Heart right ventricle (tissue), 16 donors: ENCODE data around the gene PREX1. TPM values are rescaled to one million over a fixed set of nuclear protein-coding genes. Genes with fewer than 3 reads are reported as not detected.

Experiments used
- ATAC-seq, 8 donors: fragments of 200-7000 bp; cut with Tn5 transposase; one replicate each; pipeline ENCODE4 v1.9.1; 2020; ENCODE audit warnings: mild to moderate bottlenecking in 8 of 8, moderate library complexity in 8 of 8, moderate number of reproducible peaks in 1 of 8
- DNase-seq, 2 donors: peaks; one replicate each; pipeline ENCODE4 v3.0.0-alpha.2; 2020
- H3K27ac ChIP-seq, 10 donors: fragments of 200-600 bp; sonication (generic) in 2 of 10; one replicate each; pipeline versions ENCODE4 v1.5.0 to v1.8.0; 2020 to 2022; ENCODE audit warnings: mild to moderate bottlenecking in 3 of 10
- H3K27me3 ChIP-seq, 7 donors: fragments of 200-600 bp; one replicate each; pipeline ENCODE4 v1.8.0; 2021 to 2022; ENCODE audit warnings: mild to moderate bottlenecking in 2 of 7
- H3K36me3 ChIP-seq, 9 donors: fragments of 200-600 bp; sonication (generic) in 1 of 9; one replicate each; pipeline versions ENCODE4 v1.5.0 to v1.8.0; 2020 to 2022; ENCODE audit warnings: mild to moderate bottlenecking in 2 of 9
- H3K4me1 ChIP-seq, 9 donors: fragments of 200-600 bp; sonication (generic) in 1 of 9; one replicate each; pipeline versions ENCODE4 v1.5.0 to v1.8.0; 2020 to 2022; ENCODE audit warnings: mild to moderate bottlenecking in 4 of 9
- H3K4me3 ChIP-seq, 10 donors: fragments of 200-600 bp; sonication (generic) in 2 of 10; one replicate each; pipeline versions ENCODE4 v1.5.0 to v1.8.0; 2020 to 2022; ENCODE audit warnings: mild to moderate bottlenecking in 7 of 10, moderate library complexity in 2 of 10
- H3K9me3 ChIP-seq, 11 donors: fragments of 200-600 bp in 10 of 11; sonication (generic) in 2 of 11; one replicate each; pipeline versions ENCODE4 v1.5.0 to v1.8.0; 2013 to 2022; ENCODE audit warnings: mild to moderate bottlenecking in 2 of 11, control low read depth in 1 of 11, moderate library complexity in 1 of 11
- WGBS, 2 donors: extraction: QIAGEN DNeasy Blood & Tissue Kit; methylation state at CpG; one replicate each; pipeline ENCODE4 v1.1.7; 2013; ENCODE audit warnings: inconsistent platforms in 1 of 2; 5-methylcytosine and 5-hydroxymethylcytosine counted together
- intact Hi-C, 10 donors: fragments of 100-400 bp; cut with DNase I; formaldehyde crosslinking; loops; one replicate each; pipeline versions ENCODE4 v1.11.1 to v1.14.2; 2022
- polyA plus RNA-seq, 2 donors: library from polyadenylated mRNA; stranded (reverse); fragments of 200-250 nt; gene quantifications; one replicate each; pipeline ENCODE4 v1.2.3, GENCODE V29; 2013
- total RNA-seq, 10 donors: library from RNA; stranded (reverse); fragmentation: NEBNext Ultra II Directional in 3 of 10; extraction: Animal tissue kit (Norgen Biotek cat#: 25700) in 3 of 10; gene quantifications; one replicate each; pipeline versions ENCODE4 v1.2.1 to v1.2.4, GENCODE V29; 2021 to 2023
- TF ChIP-seq, protein P1 (sequence below), 9 donors: fragments of 200-600 bp; sonication (generic) in 2 of 9; IDR thresholded peaks; one replicate each; pipeline versions ENCODE4 v1.5.0 to v1.8.0; 2021 to 2022; ENCODE audit warnings: antibody characterized with exemption in 9 of 9, mild to moderate bottlenecking in 5 of 9, moderate library complexity in 1 of 9
- donor health status: Arrhythmogenic right ventricular cardiomyopathy.
- donor health status: ischemic (EF 13 %, LVEDD 7.1; RV severe dilation, severe dysfunction).
- donor health status: healthy with polysubstance abuse.
- donor health status: DM: no; HTN: yes; CAD: no.
- donor health status: DM: no; HTN: no; CAD: no.
- donor health status: ischemic (EF 25% LVEDD 6.9; RV normal size, moderate dysfunction).
- donor health status: ischemic (EF 25% LVEDD 5.7; RV mildly dilated, moderate dysfunction).
- donor health status: healthy.
- donor health status: DM: yes; HTN: yes; CAD: no.
- donor health status: Ischemic cardiomyopathy.
- donor health status: ischemic (EF 35%, LVEDD 5.7; RV mildly dilated, moderate dysfunction).
- donor health status: nonischemic (EF 11% LVEDD 7.7; RV severe dilation, severe dysfunction).
- donor health status: DM: yes; HTN: yes; CAD: no.
- donor health status: PGD.
- donor health status: ischemic (EF 29% LVEDD 5.4; RV normal size, mild dysfunction).
- donor health status: nonischemic (EF 23%, LVEDD 6.1; RV moderate dilation, normal function).

PREX1 gene
- total and polyA plus RNA-seq, 12 donors = 4.6 to 23.4 (median 8.8) TPM

DNA sequence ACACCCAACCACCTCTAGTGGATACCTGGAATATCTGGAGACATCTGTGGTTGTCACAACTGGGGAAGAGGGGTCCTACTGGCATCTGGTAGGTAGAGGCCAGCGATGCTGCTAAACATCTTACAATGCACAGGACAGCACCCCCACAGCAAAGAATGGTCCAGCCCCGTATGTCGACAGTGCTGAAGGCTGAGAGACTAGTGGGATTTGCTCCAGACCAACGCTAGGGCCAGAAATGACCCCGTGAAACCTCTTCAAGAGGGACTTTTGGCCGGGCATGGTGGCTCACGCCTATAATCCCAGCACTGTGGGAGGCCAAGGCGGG lies 7.2 kb downstream of the PREX1 start:
- TF ChIP-seq, protein P1, sequence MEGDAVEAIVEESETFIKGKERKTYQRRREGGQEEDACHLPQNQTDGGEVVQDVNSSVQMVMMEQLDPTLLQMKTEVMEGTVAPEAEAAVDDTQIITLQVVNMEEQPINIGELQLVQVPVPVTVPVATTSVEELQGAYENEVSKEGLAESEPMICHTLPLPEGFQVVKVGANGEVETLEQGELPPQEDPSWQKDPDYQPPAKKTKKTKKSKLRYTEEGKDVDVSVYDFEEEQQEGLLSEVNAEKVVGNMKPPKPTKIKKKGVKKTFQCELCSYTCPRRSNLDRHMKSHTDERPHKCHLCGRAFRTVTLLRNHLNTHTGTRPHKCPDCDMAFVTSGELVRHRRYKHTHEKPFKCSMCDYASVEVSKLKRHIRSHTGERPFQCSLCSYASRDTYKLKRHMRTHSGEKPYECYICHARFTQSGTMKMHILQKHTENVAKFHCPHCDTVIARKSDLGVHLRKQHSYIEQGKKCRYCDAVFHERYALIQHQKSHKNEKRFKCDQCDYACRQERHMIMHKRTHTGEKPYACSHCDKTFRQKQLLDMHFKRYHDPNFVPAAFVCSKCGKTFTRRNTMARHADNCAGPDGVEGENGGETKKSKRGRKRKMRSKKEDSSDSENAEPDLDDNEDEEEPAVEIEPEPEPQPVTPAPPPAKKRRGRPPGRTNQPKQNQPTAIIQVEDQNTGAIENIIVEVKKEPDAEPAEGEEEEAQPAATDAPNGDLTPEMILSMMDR (IDR thresholded peaks at IDR 0.05) = no peak
- intact Hi-C loops = loop anchor here in 5 of 10 donors (5.0 to 10.0 kb wide), 4 partner anchors 66 to 166 kb away; no protein-coding TSS in a partner anchor
- DNase-seq (no peak), ATAC-seq (no peak)
- Histone ChIP-seq H3K36me3 (peaks cover 0 to 37% (median 0%) of the 10 kb centered on the region in 9 donors), H3K9me3 (no peaks in the 10 kb centered on the region), H3K27me3 (no peaks in the 10 kb centered on the region), H3K4me1 (peaks cover 0 to 100% (median 20%) of the 10 kb centered on the region in 9 donors), H3K4me3 (peak overlapping the region in 1 of 10 donors; percentile 88), H3K27ac (peak overlapping the region in 1 of 10 donors; percentile 97)
- 83 to 87% methylated on average over 8 of the region's 8 CpGs for WGBS, 2 donors

DNA sequence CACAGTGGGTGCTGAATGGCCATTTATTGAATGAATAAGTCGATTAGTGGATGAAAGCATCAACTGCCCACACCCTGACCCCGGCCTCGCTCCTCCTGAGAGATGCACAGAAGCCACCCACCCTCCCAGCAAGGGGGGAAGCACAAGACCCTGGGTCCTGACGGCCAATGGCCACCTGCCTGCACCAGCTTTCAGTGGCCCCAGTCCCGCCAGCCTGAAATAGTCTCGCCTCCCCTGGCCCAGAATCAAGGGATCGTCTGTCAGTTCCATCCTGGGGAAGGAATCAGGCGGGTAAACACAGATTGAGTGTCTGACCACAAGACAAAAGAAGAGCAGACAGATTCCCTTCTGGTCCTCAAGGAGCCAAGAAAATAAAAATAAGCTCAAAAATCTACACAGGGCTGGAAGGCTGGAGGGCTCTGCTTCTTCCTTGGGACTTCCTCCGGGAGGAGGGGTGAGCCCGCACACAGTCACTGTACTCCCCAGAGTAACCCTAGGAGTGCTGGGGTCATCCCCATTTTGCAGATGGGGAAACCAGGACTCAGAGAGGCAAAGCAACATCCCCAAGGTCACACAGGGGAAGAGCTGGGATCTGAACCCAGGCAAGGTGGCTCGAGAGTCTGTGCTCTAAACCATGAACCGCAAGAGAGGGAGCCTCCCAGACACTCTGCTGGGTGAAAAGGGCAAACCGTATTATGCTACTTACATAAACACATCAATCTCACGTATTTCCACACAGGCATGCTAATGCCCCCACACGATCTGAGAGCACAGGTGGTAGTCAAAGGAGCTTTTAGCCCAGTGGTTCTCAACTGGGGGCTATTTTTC lies 7.8 kb downstream of the PREX1 start:
- Histone ChIP-seq H3K4me1 (peaks cover 0 to 100% (median 15%) of the 10 kb centered on the region in 9 donors), H3K27me3 (no peaks in the 10 kb centered on the region), H3K4me3 (peak overlapping the region in 1 of 10 donors; percentile 88), H3K27ac (peak overlapping the region in 1 of 10 donors; percentile 97), H3K9me3 (no peaks in the 10 kb centered on the region), H3K36me3 (peaks cover 0 to 37% (median 0%) of the 10 kb centered on the region in 9 donors)
- TF ChIP-seq, protein P1 (IDR thresholded peaks at IDR 0.05) = no peak
- ATAC-seq (no peak), DNase-seq (no peak)
- intact Hi-C loops = loop anchor here in 6 of 10 donors (5.0 to 10.0 kb wide), 5 partner anchors 53 to 165 kb away; no protein-coding TSS in a partner anchor
- 68 to 69% methylated on average over 15 of the region's 15 CpGs for WGBS, 2 donors

DNA sequence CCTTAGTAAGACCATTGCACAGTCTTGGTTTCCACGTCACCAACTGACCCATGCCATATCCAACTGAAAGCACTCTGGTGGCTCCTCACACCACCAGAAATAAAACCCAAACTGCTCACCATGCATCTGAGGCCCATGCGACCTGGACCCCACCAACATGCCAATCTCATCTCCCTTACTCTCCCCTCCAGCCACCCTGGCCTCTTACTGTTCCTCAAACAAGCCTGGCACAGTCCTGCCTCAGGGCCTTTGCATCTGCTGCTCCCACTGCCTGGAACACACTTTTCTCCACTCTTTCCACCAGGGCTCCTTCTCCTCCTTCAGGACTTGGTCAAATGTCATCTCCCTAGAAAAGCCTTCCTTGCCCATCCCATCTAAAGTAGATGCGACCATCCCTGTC lies 8.7 kb downstream of the PREX1 start:
- peaks cover 0 to 37% (median 0%) of the 10 kb centered on the region in 9 donors for H3K36me3 ChIP-seq
- TF ChIP-seq, protein P1 (IDR thresholded peaks at IDR 0.05) = no peak
- DNase-seq = no peak
- 95 to 97% methylated on average over 3 of the region's 3 CpGs for WGBS, 2 donors
- H3K4me3 ChIP-seq = peak overlapping the region in 1 of 10 donors; percentile 20
- H3K27ac ChIP-seq = peak overlapping the region in 1 of 10 donors; percentile 97
- no peaks in the 10 kb centered on the region for H3K27me3 ChIP-seq
- H3K9me3 ChIP-seq = no peaks in the 10 kb centered on the region
- ATAC-seq = no peak
- intact Hi-C loops = loop anchor here in 1 of 10 donors (5.0 kb wide), 1 partner anchor 52 kb away; no protein-coding TSS in a partner anchor
- peaks cover 0 to 100% (median 8%) of the 10 kb centered on the region in 9 donors for H3K4me1 ChIP-seq

DNA sequence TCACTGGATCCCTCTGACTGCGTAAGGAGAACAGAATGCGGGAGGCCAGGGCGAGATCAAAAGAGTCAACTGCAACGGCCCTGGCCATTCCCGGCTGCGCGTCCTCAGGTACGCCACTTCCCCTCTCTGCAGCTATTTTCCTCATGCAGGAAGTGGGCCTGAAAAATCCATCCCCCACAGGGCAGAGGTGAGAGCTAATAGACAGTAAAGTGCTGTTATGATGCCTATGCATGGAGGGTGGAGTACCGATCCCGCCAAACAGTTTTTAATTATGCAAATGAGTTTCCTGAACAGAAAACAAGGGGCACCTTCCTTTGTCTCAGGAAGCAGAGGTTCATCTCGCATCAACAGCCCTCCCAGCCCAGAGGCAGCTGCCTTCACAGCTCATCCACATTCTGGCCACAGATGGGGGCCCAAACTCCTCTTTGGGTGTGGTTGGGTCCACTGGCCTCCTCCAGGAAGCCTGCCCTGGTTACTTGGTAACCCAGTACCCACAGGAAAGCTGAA lies 9.3 kb downstream of the PREX1 start:
- Histone ChIP-seq H3K27ac (peak overlapping the region in 2 of 10 donors; percentile 8 to 97), H3K36me3 (peaks cover 0 to 37% (median 0%) of the 10 kb centered on the region in 9 donors), H3K27me3 (no peaks in the 10 kb centered on the region), H3K4me1 (peaks cover 0 to 100% (median 8%) of the 10 kb centered on the region in 9 donors), H3K9me3 (no peaks in the 10 kb centered on the region), H3K4me3 (peak overlapping the region in 1 of 10 donors; percentile 20)
- TF ChIP-seq, protein P1 (IDR thresholded peaks at IDR 0.05) = no peak
- intact Hi-C loops = loop anchor here in 1 of 10 donors (5.0 kb wide), 1 partner anchor 51 kb away; no protein-coding TSS in a partner anchor
- DNase-seq = no peak
- peak in 1 of 8 donors; percentile 22 for ATAC-seq
- 55 to 63% methylated on average over 11 of the region's 11 CpGs for WGBS, 2 donors
